ENCODE data around the gene PRPF19.

The PRPF19 gene

GRCh38 chr11:60921259-60921658 is 14.9 kb upstream of the PRPF19 start:
- no peak for TF ChIP-seq CTCF (IDR thresholded peaks at IDR 0.05; ENCODE audit: control insufficient read depth, insufficient read depth, low read depth, low read length, missing control alignments)
- DNase-seq (ENCODE audit: low read depth) = no peak
- H3K4me3 ChIP-seq (ENCODE audit: control insufficient read depth, low read depth, low read length) = no peak overlapping the region

GRCh38 chr11:60919956-60920355 is 13.6 kb upstream of the PRPF19 start:
- TF ChIP-seq CTCF (IDR thresholded peaks at IDR 0.05; ENCODE audit: control insufficient read depth, insufficient read depth, low read depth, low read length, missing control alignments) = no peak
- no peak overlapping the region for H3K4me3 ChIP-seq (ENCODE audit: control insufficient read depth, low read depth, low read length)
- DNase-seq (ENCODE audit: low read depth) = no peak

- no peak for DNase-seq (ENCODE audit: low read depth)
- no peak for TF ChIP-seq CTCF (IDR thresholded peaks at IDR 0.05; ENCODE audit: control insufficient read depth, insufficient read depth, low read depth, low read length, missing control alignments)
- no peak overlapping the region for H3K4me3 ChIP-seq (ENCODE audit: control insufficient read depth, low read depth, low read length)
These were observed 12.9 kb upstream of the PRPF19 start for GRCh38 chr11:60919320-60919719.

GRCh38 chr11:60918939-60919265 is 12.5 kb upstream of the PRPF19 start:
- TF ChIP-seq CTCF (IDR thresholded peaks at IDR 0.05; ENCODE audit: control insufficient read depth, insufficient read depth, low read depth, low read length, missing control alignments) = no peak
- DNase-seq (ENCODE audit: low read depth) = no peak
- no peak overlapping the region for H3K4me3 ChIP-seq (ENCODE audit: control insufficient read depth, low read depth, low read length)

GRCh38 chr11:60918251-60918938 is 12.0 kb upstream of the PRPF19 start:
- no peak overlapping the region for H3K4me3 ChIP-seq (ENCODE audit: control insufficient read depth, low read depth, low read length)
- DNase-seq (ENCODE audit: low read depth) = no peak
- TF ChIP-seq CTCF (IDR thresholded peaks at IDR 0.05; ENCODE audit: control insufficient read depth, insufficient read depth, low read depth, low read length, missing control alignments) = no peak

- TF ChIP-seq CTCF (IDR thresholded peaks at IDR 0.05; ENCODE audit: control insufficient read depth, insufficient read depth, low read depth, low read length, missing control alignments) = no peak
- no peak overlapping the region for H3K4me3 ChIP-seq (ENCODE audit: control insufficient read depth, low read depth, low read length)
- no peak for DNase-seq (ENCODE audit: low read depth)
These were observed 10.9 kb upstream of the PRPF19 start for GRCh38 chr11:60917267-60917666.

Data from AG09309 (cell line).